Astrocyte (in vitro differentiated cells and primary cell): Measurements from ENCODE around the gene ACSL1. TPM values are rescaled to one million over a fixed set of nuclear protein-coding genes. Genes with fewer than 3 reads are reported as not detected.

Source experiments
- DNase-seq: peaks from one replicate; pipeline ENCODE4 v3.0.0-alpha.2; 2010; ENCODE audit warnings: low read depth
- FAIRE-seq: peaks from 2 replicates; lab custom pipeline; 2011; peaks lifted over from hg19 to GRCh38; lab: Jason Lieb, UNC
- H2AFZ ChIP-seq: 2 replicates; pipeline ENCODE4 v1.6.0; 2012; ENCODE audit warnings: low read depth, low read length, inconsistent platforms
- H3K27ac ChIP-seq: 2 replicates; pipeline ENCODE4 v1.5.1; 2011; ENCODE audit warnings: low read depth, low read length, inconsistent platforms
- H3K27me3 ChIP-seq: 2 replicates; pipeline ENCODE4 v1.6.0; 2011; ENCODE audit warnings: low read length, inconsistent platforms; ENCODE audit not compliant: insufficient read depth
- H3K36me3 ChIP-seq: 2 replicates; pipeline ENCODE4 v1.5.1; 2011; ENCODE audit warnings: low read length, inconsistent platforms; ENCODE audit not compliant: insufficient read depth
- H3K4me1 ChIP-seq: 2 replicates; pipeline ENCODE4 v1.5.1; 2011; ENCODE audit warnings: low read length, inconsistent platforms; ENCODE audit not compliant: insufficient read depth
- H3K4me2 ChIP-seq: 2 replicates; pipeline ENCODE4 v1.6.0; 2012; ENCODE audit warnings: low read length, inconsistent platforms
- H3K4me3 ChIP-seq: 2 replicates; pipeline ENCODE4 v1.5.1; 2011; ENCODE audit warnings: low read depth, mild to moderate bottlenecking, low read length, inconsistent platforms; ENCODE audit not compliant: insufficient read depth
- H3K79me2 ChIP-seq: 2 replicates; pipeline ENCODE4 v1.6.0; 2012; ENCODE audit warnings: mild to moderate bottlenecking, low read length, inconsistent platforms; ENCODE audit not compliant: insufficient read depth
- H3K9ac ChIP-seq: 2 replicates; pipeline ENCODE4 v1.6.0; 2012; ENCODE audit warnings: mild to moderate bottlenecking, low read length, inconsistent platforms
- H3K9me3 ChIP-seq: 2 replicates; pipeline ENCODE4 v1.5.1; 2012; ENCODE audit warnings: low read depth, mild to moderate bottlenecking, low read length, inconsistent platforms; ENCODE audit not compliant: insufficient read depth
- H4K20me1 ChIP-seq: 2 replicates; pipeline ENCODE4 v1.6.0; 2012; ENCODE audit warnings: low read length, inconsistent platforms; ENCODE audit not compliant: insufficient read depth
- H3K27ac Mint-ChIP-seq: one replicate; pipeline ENCODE4 v1.8.0; 2021; ENCODE audit warnings: mild to moderate bottlenecking, mixed read lengths; ENCODE audit not compliant: unreplicated experiment
- H3K27me3 Mint-ChIP-seq: one replicate; pipeline ENCODE4 v1.8.0; 2021; ENCODE audit warnings: low read depth, mixed read lengths; ENCODE audit not compliant: unreplicated experiment
- H3K36me3 Mint-ChIP-seq: one replicate; pipeline ENCODE4 v1.8.0; 2021; ENCODE audit warnings: low read depth, mixed read lengths; ENCODE audit not compliant: unreplicated experiment
- H3K4me1 Mint-ChIP-seq: one replicate; pipeline ENCODE4 v1.8.0; 2021; ENCODE audit warnings: low read depth, mixed read lengths; ENCODE audit not compliant: unreplicated experiment
- H3K4me3 Mint-ChIP-seq: one replicate; pipeline ENCODE4 v1.8.0; 2021; ENCODE audit warnings: mild to moderate bottlenecking, moderate library complexity, mixed read lengths; ENCODE audit not compliant: unreplicated experiment
- H3K9me3 Mint-ChIP-seq: one replicate; pipeline ENCODE4 v1.8.0; 2021; ENCODE audit warnings: mild to moderate bottlenecking, mixed read lengths; ENCODE audit not compliant: unreplicated experiment
- EZH2 ChIP-seq: IDR thresholded peaks from 2 replicates; pipeline ENCODE4 v1.6.1; 2012; ENCODE audit warnings: mild to moderate bottlenecking, low read length, inconsistent platforms; ENCODE audit not compliant: insufficient read depth
- total RNA-seq: library from RNA; stranded (reverse); gene quantifications from 2 replicates; pipeline ENCODE4 v1.2.1, GENCODE V29; 2021
- TF ChIP-seq, protein P1 (sequence below): IDR thresholded peaks from 2 replicates; pipeline ENCODE4 v1.5.1; 2011; ENCODE audit warnings: low read depth, mild to moderate bottlenecking, inconsistent platforms, low read length, moderate library complexity; ENCODE audit not compliant: insufficient read depth

Gene ACSL1
- total RNA-seq, 1 donor from 2014 or later, result 7.0 TPM

DNA sequence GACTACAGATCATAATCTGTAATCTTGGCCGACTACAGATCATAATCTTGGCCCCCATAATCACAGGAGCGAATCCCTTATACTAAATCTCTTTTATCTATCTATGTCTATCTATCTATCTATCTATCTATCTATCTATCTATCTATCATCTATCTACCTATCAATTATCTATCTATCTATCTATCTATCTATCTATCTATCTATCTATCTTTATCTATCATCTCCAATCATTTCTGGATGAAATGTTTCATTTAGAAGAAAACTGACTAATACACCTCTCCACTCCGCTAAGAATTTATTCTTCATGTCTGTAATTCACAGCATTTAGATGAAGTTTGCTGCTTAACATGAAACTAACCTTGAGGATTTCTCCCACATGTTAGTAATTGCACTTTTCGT lies 45.0 kb upstream of the ACSL1 start:
- peaks cover 2% of the 10 kb centered on the region for H3K27me3 ChIP-seq
- Mint-ChIP-seq H3K4me3 (no peak overlapping the region), H3K27ac (no peak overlapping the region), H3K4me1 (no peaks in the 10 kb centered on the region), H3K27me3 (peaks cover 28% of the 10 kb centered on the region), H3K36me3 (no peaks in the 10 kb centered on the region), H3K9me3 (peaks cover 7% of the 10 kb centered on the region)
- no peaks in the 10 kb centered on the region for H3K9me3 ChIP-seq
- TF ChIP-seq, protein P1, sequence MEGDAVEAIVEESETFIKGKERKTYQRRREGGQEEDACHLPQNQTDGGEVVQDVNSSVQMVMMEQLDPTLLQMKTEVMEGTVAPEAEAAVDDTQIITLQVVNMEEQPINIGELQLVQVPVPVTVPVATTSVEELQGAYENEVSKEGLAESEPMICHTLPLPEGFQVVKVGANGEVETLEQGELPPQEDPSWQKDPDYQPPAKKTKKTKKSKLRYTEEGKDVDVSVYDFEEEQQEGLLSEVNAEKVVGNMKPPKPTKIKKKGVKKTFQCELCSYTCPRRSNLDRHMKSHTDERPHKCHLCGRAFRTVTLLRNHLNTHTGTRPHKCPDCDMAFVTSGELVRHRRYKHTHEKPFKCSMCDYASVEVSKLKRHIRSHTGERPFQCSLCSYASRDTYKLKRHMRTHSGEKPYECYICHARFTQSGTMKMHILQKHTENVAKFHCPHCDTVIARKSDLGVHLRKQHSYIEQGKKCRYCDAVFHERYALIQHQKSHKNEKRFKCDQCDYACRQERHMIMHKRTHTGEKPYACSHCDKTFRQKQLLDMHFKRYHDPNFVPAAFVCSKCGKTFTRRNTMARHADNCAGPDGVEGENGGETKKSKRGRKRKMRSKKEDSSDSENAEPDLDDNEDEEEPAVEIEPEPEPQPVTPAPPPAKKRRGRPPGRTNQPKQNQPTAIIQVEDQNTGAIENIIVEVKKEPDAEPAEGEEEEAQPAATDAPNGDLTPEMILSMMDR, result no peak
- no peak for TF ChIP-seq EZH2
- H4K20me1 ChIP-seq, result no peaks in the 10 kb centered on the region
- FAIRE-seq (no peak), DNase-seq (no peak)
- no peaks in the 10 kb centered on the region for H3K36me3 ChIP-seq
- H3K4me2 ChIP-seq, result no peak overlapping the region
- no peak overlapping the region for H3K9ac ChIP-seq
- no peak overlapping the region for H3K4me3 ChIP-seq
- H3K27ac ChIP-seq, result no peak overlapping the region
- H2AFZ ChIP-seq, result no peak overlapping the region
- H3K4me1 ChIP-seq, result no peaks in the 10 kb centered on the region
- H3K79me2 ChIP-seq, result no peaks in the 10 kb centered on the region

DNA sequence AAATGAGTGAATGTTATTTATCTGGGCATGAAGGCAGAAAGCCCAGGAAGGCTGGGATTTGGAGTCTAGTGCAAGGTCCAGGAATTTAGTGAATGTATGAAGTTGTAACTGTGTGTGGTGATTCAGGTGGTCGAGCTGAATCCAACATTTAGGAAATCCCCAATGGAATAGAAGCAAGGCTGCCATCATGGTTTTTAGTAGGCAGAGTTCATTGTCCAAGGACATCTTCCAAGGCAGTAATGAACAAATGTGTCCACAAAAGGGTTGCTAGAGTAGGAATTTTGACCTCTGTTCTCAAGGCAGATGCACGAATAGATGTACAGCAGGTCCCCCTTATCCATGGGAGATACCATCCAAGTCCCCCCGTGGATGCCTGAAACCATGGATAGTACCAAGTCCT lies 42.9 kb upstream of the ACSL1 start:
- Histone ChIP-seq H3K36me3 (no peaks in the 10 kb centered on the region), H3K4me1 (no peaks in the 10 kb centered on the region), H3K27me3 (no peaks in the 10 kb centered on the region), H3K9me3 (no peaks in the 10 kb centered on the region), H3K4me2 (no peak overlapping the region), H3K79me2 (no peaks in the 10 kb centered on the region), H4K20me1 (no peaks in the 10 kb centered on the region), H2AFZ (no peak overlapping the region), H3K27ac (no peak overlapping the region), H3K9ac (no peak overlapping the region), H3K4me3 (no peak overlapping the region)
- H3K27me3 Mint-ChIP-seq, result peaks cover 23% of the 10 kb centered on the region
- no peak overlapping the region for H3K27ac Mint-ChIP-seq
- FAIRE-seq (no peak), DNase-seq (no peak)
- H3K4me1 Mint-ChIP-seq, result no peaks in the 10 kb centered on the region
- no peak overlapping the region for H3K4me3 Mint-ChIP-seq
- peaks cover 2% of the 10 kb centered on the region for H3K9me3 Mint-ChIP-seq
- TF ChIP-seq, protein P1, result no peak
- TF ChIP-seq EZH2, result no peak
- H3K36me3 Mint-ChIP-seq, result no peaks in the 10 kb centered on the region

DNA sequence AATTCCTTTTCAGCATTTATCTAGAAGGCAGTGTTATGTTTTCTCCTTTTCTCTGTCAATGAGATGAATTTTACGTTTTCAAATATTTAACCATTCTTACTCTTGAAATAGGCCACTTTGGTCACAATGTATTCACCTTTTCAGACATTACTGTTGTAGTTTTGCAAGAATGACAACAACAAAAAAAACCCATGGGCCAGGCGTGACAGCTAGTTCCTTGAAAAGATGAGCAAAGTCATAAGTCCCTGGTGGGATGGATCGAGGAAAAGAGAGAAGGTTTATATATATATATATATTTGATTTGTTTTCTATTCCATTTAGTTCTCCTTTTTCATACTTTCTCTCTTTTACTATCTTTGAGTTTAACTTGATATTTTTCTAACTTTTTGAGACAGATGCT lies 38.1 kb upstream of the ACSL1 start:
- DNase-seq, result no peak
- H3K36me3 ChIP-seq, result no peaks in the 10 kb centered on the region
- no peak for FAIRE-seq
- H3K9ac ChIP-seq, result no peak overlapping the region
- no peak overlapping the region for H3K4me3 Mint-ChIP-seq
- no peak overlapping the region for H3K27ac Mint-ChIP-seq
- no peak overlapping the region for H3K4me2 ChIP-seq
- H4K20me1 ChIP-seq, result no peaks in the 10 kb centered on the region
- H3K4me1 Mint-ChIP-seq, result no peaks in the 10 kb centered on the region
- no peaks in the 10 kb centered on the region for H3K4me1 ChIP-seq
- H3K27ac ChIP-seq, result no peak overlapping the region
- no peaks in the 10 kb centered on the region for H3K27me3 ChIP-seq
- H3K4me3 ChIP-seq, result no peak overlapping the region
- no peaks in the 10 kb centered on the region for H3K79me2 ChIP-seq
- no peak overlapping the region for H2AFZ ChIP-seq
- H3K9me3 Mint-ChIP-seq, result peaks cover 5% of the 10 kb centered on the region
- H3K27me3 Mint-ChIP-seq, result peaks cover 28% of the 10 kb centered on the region
- no peaks in the 10 kb centered on the region for H3K36me3 Mint-ChIP-seq
- H3K9me3 ChIP-seq, result no peaks in the 10 kb centered on the region
- TF ChIP-seq, protein P1, result no peak
- TF ChIP-seq EZH2, result no peak
